CD4-positive, alpha-beta memory T cell (primary cell): Measurements from ENCODE around the gene CTH. TPM values are rescaled to one million over a fixed set of nuclear protein-coding genes. Genes with fewer than 3 reads are reported as not detected.
A peak's percentile ranks its signal among the peaks of the same experiment; 100 is the strongest.
"Not testable (repeated sequence)": the region's sequence is repeated elsewhere in the genome, so short reads cannot be mapped to it uniquely, and the experiment has no call there.

Experiments used
- CTCF ChIA-PET: fragments of 350-600 bp; sonication (Branson Sonifier 250); formaldehyde crosslinking; loops from one replicate; lab custom pipeline; 2021; ENCODE audit warnings: inconsistent platforms; ENCODE audit not compliant: partially characterized antibody; lab: Charles Lee
- POLR2A ChIA-PET: fragments of 350-600 bp; sonication (Branson Sonifier 250); formaldehyde crosslinking; loops from one replicate; lab custom pipeline; 2021; ENCODE audit not compliant: partially characterized antibody; lab: Charles Lee
- DNase-seq, 5 donors: peaks; one replicate each; pipeline versions ENCODE4 v3.0.0 to v3.0.0-alpha.2; 2020 to 2022; ENCODE audit warnings: mixed read lengths in 1 of 5
- H3K27ac ChIP-seq: one replicate; pipeline ENCODE4 v1.7.0; 2013; ENCODE audit warnings: low read depth, low read length
- H3K27me3 ChIP-seq: 2 replicates; pipeline ENCODE4 v1.7.0; 2013; ENCODE audit warnings: mild to moderate bottlenecking, low read length, moderate library complexity; ENCODE audit not compliant: insufficient read depth
- H3K36me3 ChIP-seq: 2 replicates; pipeline ENCODE4 v1.7.0; 2013; ENCODE audit warnings: mild to moderate bottlenecking, low read length, moderate library complexity; ENCODE audit not compliant: insufficient read depth
- H3K4me1 ChIP-seq: 2 replicates; pipeline ENCODE4 v1.7.0; 2013; ENCODE audit warnings: mild to moderate bottlenecking, low read length, moderate library complexity; ENCODE audit not compliant: insufficient read depth
- H3K4me3 ChIP-seq, 2 donors: one replicate each; pipeline ENCODE4 v1.7.0; 2013; ENCODE audit warnings: low read length in 2 of 2, mild to moderate bottlenecking in 1 of 2
- H3K9me3 ChIP-seq, 2 donors: one replicate each; pipeline ENCODE4 v1.7.0; 2013; ENCODE audit warnings: low read length in 2 of 2, control low read depth in 1 of 2; ENCODE audit not compliant: control insufficient read depth in 1 of 2
- H3K27ac Mint-ChIP-seq, 7 donors: one replicate each; pipeline ENCODE4 v1.8.0; 2020 to 2021; ENCODE audit warnings: mixed read lengths in 7 of 7, mild to moderate bottlenecking in 6 of 7, inconsistent platforms in 3 of 7, moderate library complexity in 3 of 7
- H3K27me3 Mint-ChIP-seq, 2 donors: one replicate each; pipeline ENCODE4 v1.8.0; 2020 to 2021; ENCODE audit warnings: mixed read lengths in 2 of 2
- H3K36me3 Mint-ChIP-seq, 2 donors: one replicate each; pipeline ENCODE4 v1.8.0; 2020 to 2021; ENCODE audit warnings: mixed read lengths in 2 of 2, inconsistent platforms in 1 of 2, mild to moderate bottlenecking in 1 of 2
- H3K4me1 Mint-ChIP-seq, 4 donors: one replicate each; pipeline ENCODE4 v1.8.0; 2020 to 2021; ENCODE audit warnings: mixed read lengths in 4 of 4, mild to moderate bottlenecking in 1 of 4
- H3K4me3 Mint-ChIP-seq, 8 donors: one replicate each; pipeline ENCODE4 v1.8.0; 2020 to 2021; ENCODE audit warnings: mixed read lengths in 8 of 8, mild to moderate bottlenecking in 7 of 8, moderate library complexity in 6 of 8, inconsistent platforms in 3 of 8
- H3K9me3 Mint-ChIP-seq, 8 donors: one replicate each; pipeline ENCODE4 v1.8.0; 2020 to 2021; ENCODE audit warnings: mixed read lengths in 8 of 8, mild to moderate bottlenecking in 5 of 8, inconsistent platforms in 3 of 8, moderate library complexity in 1 of 8
- intact Hi-C: fragments of 100-400 bp; cut with micrococcal nuclease; formaldehyde crosslinking; loops from one replicate; pipeline ENCODE4 v1.15.1; 2023
- polyA plus RNA-seq, 2 donors: library from polyadenylated mRNA; unstranded; fragments of 300-500 nt; fragmentation: Illumina TruSeq; gene quantifications; one replicate each; pipeline ENCODE4 v1.2.3, GENCODE V29; 2021
- total RNA-seq, 2 experiments: library from RNA; stranded (reverse); gene quantifications; one replicate each; pipeline ENCODE4 v1.2.3, GENCODE V29; 2021

Gene CTH
- total RNA-seq (1 to 10 TPM; 2.0 to 2.9 TPM), polyA plus RNA-seq (1 to 10 TPM; 1.3 to 1.9 TPM)

GRCh38 chr1:70410604-70411359, at the start of gene CTH:
CTH (plus strand) TSS chr1:70411268; CDS start chr1:70411416, 148 bp downstream.
- Mint-ChIP-seq H3K4me3 (peak within 1 kb of the TSS; percentile 90 to 99 (median 97)), H3K27ac (peak within 1 kb of the TSS; percentile 94 to 99 (median 96)), H3K36me3 (peaks cover 0 to 9% of the 10 kb centered on the region in 2 donors), H3K9me3 (no peaks in the 10 kb centered on the region), H3K4me1 (peaks cover 13 to 22% (median 18%) of the 10 kb centered on the region in 4 donors), H3K27me3 (peaks cover 0 to 3% of the 10 kb centered on the region in 2 donors)
- Histone ChIP-seq H3K36me3 (no peaks in the 10 kb centered on the region), H3K27ac (peak within 1 kb of the TSS; percentile 77), H3K9me3 (no peaks in the 10 kb centered on the region), H3K4me1 (peaks cover 16% of the 10 kb centered on the region), H3K4me3 (peak within 1 kb of the TSS; percentile 64 to 66), H3K27me3 (no peaks in the 10 kb centered on the region)
- peak; percentile 91 to 95 (median 93) for DNase-seq
- ChIA-PET CTCF (interaction anchor here (0.8 to 2.8 kb wide), 3 partner anchors 9 to 58 kb away, joined by 3 to 12 read pairs (median 4); partner anchors contain the start of gene ANKRD13C), POLR2A (interaction anchor here (0.8 to 5.0 kb wide), 12 partner anchors 12 to 670 kb away, joined by 3 to 100 read pairs (median 6); partner anchors contain the start of genes ANKRD13C, LRRC40, SRSF11 and ZRANB2)
- intact Hi-C loops, result loop anchor here (1.0 kb wide), 4 partner anchors 56 to 671 kb away; partner anchors contain the start of genes ANKRD13C, LRRC40, SRSF11 and ZRANB2

- no peak overlapping the region for H3K4me3 ChIP-seq
- peaks cover 2 to 4% (median 2%) of the 10 kb centered on the region in 4 donors for H3K4me1 Mint-ChIP-seq
- no peak for DNase-seq
- no peaks in the 10 kb centered on the region for H3K9me3 ChIP-seq
- no peak overlapping the region for H3K4me3 Mint-ChIP-seq
- peaks cover 0 to 1% (median 0%) of the 10 kb centered on the region in 8 donors for H3K9me3 Mint-ChIP-seq
- POLR2A ChIA-PET, result no interaction called here
- no peaks in the 10 kb centered on the region for H3K4me1 ChIP-seq
- H3K27me3 ChIP-seq, result no peaks in the 10 kb centered on the region
- no peaks in the 10 kb centered on the region for H3K36me3 ChIP-seq
- no peak overlapping the region for H3K27ac Mint-ChIP-seq
- CTCF ChIA-PET, result no interaction called here
- peaks cover 0 to 8% of the 10 kb centered on the region in 2 donors for H3K36me3 Mint-ChIP-seq
- intact Hi-C loops, result no loop called here
- H3K27me3 Mint-ChIP-seq, result no peaks in the 10 kb centered on the region
- H3K27ac ChIP-seq, result no peak overlapping the region
These were observed 49.2 kb upstream of the CTH start for GRCh38 chr1:70361727-70362398.

GRCh38 chr1:70364439-70364838, 46.6 kb upstream of the CTH start:
- POLR2A ChIA-PET, result no interaction called here

GRCh38 chr1:70366425-70366952, 44.6 kb upstream of the CTH start:
- H3K27me3 ChIP-seq, H3K27ac ChIP-seq, H3K36me3 Mint-ChIP-seq, H3K27me3 Mint-ChIP-seq, H3K4me3 ChIP-seq, CTCF ChIA-PET, H3K4me1 ChIP-seq, DNase-seq, H3K4me3 Mint-ChIP-seq, H3K4me1 Mint-ChIP-seq, H3K36me3 ChIP-seq, POLR2A ChIA-PET, H3K9me3 ChIP-seq, H3K9me3 Mint-ChIP-seq, intact Hi-C loops, H3K27ac Mint-ChIP-seq: not testable (repeated sequence)

More at GRCh38 chr1:70364439-70364838, 46.6 kb upstream of the CTH start:
- Histone ChIP-seq H3K9me3 (no peaks in the 10 kb centered on the region), H3K27ac (no peak overlapping the region), H3K36me3 (no peaks in the 10 kb centered on the region), H3K4me1 (no peaks in the 10 kb centered on the region), H3K4me3 (no peak overlapping the region), H3K27me3 (no peaks in the 10 kb centered on the region)
- intact Hi-C loops, result no loop called here
- Mint-ChIP-seq H3K36me3 (peaks cover 0 to 9% of the 10 kb centered on the region in 2 donors), H3K4me1 (peaks cover 5 to 8% (median 7%) of the 10 kb centered on the region in 4 donors), H3K27me3 (no peaks in the 10 kb centered on the region), H3K9me3 (peaks cover 0 to 3% (median 0%) of the 10 kb centered on the region in 8 donors), H3K27ac (no peak overlapping the region), H3K4me3 (no peak overlapping the region)
- CTCF ChIA-PET, result no interaction called here
- DNase-seq, result no peak

- DNase-seq, H3K27me3 ChIP-seq, H3K27ac ChIP-seq, intact Hi-C loops, H3K4me1 ChIP-seq, H3K9me3 Mint-ChIP-seq, H3K36me3 ChIP-seq, POLR2A ChIA-PET, H3K36me3 Mint-ChIP-seq, H3K4me1 Mint-ChIP-seq, H3K9me3 ChIP-seq, CTCF ChIA-PET, H3K27me3 Mint-ChIP-seq, H3K4me3 ChIP-seq: not testable (repeated sequence)
- Mint-ChIP-seq H3K4me3 (peak overlapping the region in 2 of 8 donors; percentile 7 to 15), H3K27ac (peak overlapping the region in 2 of 7 donors; percentile 26 to 54)
These were observed 44.1 kb upstream of the CTH start for GRCh38 chr1:70366997-70367396.

- H3K4me1 Mint-ChIP-seq, H3K27me3 Mint-ChIP-seq, H3K4me3 ChIP-seq, H3K4me3 Mint-ChIP-seq, H3K9me3 ChIP-seq, H3K27ac ChIP-seq, H3K4me1 ChIP-seq, intact Hi-C loops, H3K36me3 ChIP-seq, H3K9me3 Mint-ChIP-seq, H3K27me3 ChIP-seq, DNase-seq, H3K36me3 Mint-ChIP-seq, CTCF ChIA-PET, POLR2A ChIA-PET: not testable (repeated sequence)
- H3K27ac Mint-ChIP-seq, result peak overlapping the region in 1 of 7 donors; percentile 8
These were observed 43.7 kb upstream of the CTH start for GRCh38 chr1:70367397-70367796.

- H3K36me3 Mint-ChIP-seq, intact Hi-C loops: not testable (repeated sequence)
- POLR2A ChIA-PET, result interaction anchor here (1.2 kb wide), 1 partner anchor 17 kb away, joined by 4 read pairs; the partner anchor contains the start of gene ANKRD13C
These were observed 39.5 kb upstream of the CTH start for GRCh38 chr1:70371586-70371985.

More at GRCh38 chr1:70371586-70371985, 39.5 kb upstream of the CTH start:
- H3K27me3 Mint-ChIP-seq, H3K4me3 Mint-ChIP-seq, H3K27me3 ChIP-seq, H3K4me3 ChIP-seq, H3K27ac Mint-ChIP-seq, DNase-seq, H3K27ac ChIP-seq, H3K4me1 Mint-ChIP-seq, H3K9me3 Mint-ChIP-seq, H3K36me3 ChIP-seq, H3K4me1 ChIP-seq, H3K9me3 ChIP-seq, CTCF ChIA-PET: not testable (repeated sequence)
